Breast epithelium (tissue), 3 donors: Measurements from ENCODE around the gene METRNL.

Source experiments
- POLR2A ChIP-seq: fragments of 450-650 bp; IDR thresholded peaks from one replicate; pipeline ENCODE4 v1.6.1; 2016; ENCODE audit warnings: antibody characterized with exemption, mild to moderate bottlenecking, moderate library complexity
- TF ChIP-seq, protein P1 (sequence below), 3 donors: fragments of 450-650 bp; IDR thresholded peaks; one replicate each; pipeline ENCODE4 v1.5.1; 2016 to 2017; ENCODE audit warnings: antibody characterized with exemption in 3 of 3, mild to moderate bottlenecking in 3 of 3, moderate library complexity in 3 of 3

DNA sequence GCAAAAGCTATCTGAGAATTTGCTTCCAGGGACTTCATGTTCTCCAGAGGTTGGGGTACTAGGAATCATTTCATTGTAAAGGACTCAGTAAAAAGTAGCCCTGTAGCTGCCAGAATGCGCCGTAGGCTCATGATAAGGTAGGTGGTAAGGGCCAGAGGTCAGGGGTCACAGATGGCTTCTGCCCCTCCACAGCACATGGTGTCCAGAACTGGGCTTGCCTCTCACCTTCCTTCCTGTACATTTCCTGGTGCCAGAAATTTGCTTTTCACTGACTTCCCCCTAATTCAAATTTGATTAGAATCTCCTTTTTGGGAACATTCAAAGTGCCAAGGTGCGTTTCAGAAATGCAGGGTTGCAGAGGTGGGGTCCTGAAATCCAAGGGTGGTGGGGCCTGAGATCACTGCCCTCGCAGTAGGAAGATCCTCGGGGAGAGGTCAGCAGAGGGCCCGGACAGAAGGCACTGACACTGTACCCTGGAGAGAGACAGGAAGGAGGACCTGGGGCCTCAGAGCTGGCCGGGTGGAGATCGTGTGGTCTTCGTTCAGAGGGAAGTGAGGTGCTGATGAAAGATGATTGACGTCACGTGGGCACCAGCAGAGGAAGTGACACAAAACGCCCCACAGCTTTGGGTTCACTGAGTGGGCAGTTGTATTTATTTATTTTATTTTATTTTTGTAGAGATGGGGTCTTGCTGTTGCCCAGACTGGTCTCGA is 25.5 kb upstream of the METRNL start:
- TF ChIP-seq, protein P1, sequence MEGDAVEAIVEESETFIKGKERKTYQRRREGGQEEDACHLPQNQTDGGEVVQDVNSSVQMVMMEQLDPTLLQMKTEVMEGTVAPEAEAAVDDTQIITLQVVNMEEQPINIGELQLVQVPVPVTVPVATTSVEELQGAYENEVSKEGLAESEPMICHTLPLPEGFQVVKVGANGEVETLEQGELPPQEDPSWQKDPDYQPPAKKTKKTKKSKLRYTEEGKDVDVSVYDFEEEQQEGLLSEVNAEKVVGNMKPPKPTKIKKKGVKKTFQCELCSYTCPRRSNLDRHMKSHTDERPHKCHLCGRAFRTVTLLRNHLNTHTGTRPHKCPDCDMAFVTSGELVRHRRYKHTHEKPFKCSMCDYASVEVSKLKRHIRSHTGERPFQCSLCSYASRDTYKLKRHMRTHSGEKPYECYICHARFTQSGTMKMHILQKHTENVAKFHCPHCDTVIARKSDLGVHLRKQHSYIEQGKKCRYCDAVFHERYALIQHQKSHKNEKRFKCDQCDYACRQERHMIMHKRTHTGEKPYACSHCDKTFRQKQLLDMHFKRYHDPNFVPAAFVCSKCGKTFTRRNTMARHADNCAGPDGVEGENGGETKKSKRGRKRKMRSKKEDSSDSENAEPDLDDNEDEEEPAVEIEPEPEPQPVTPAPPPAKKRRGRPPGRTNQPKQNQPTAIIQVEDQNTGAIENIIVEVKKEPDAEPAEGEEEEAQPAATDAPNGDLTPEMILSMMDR (IDR thresholded peaks at IDR 0.05), result no peak
- TF ChIP-seq POLR2A, result no peak
